ENCODE measurements around the gene C16orf74. TPM values are rescaled to one million over a fixed set of nuclear protein-coding genes. Genes with fewer than 3 reads are reported as not detected.
A peak's percentile ranks its signal among the peaks of the same experiment; 100 is the strongest.

The C16orf74 gene
- total RNA-seq, 4 donors from 2014 or later: 1.3 TPM; not detected in 3

GRCh38 chr16:85718153-85718477, 32.8 kb downstream of the C16orf74 start:
- intact Hi-C loops (cut with DNase I; ENCODE audit: low total_unique reads): loop anchor here (2.0 to 10.0 kb wide), 4 partner anchors 59 to 441 kb away; partner anchors contain the start of gene GSE1
- DNase-seq: no peak
- in situ Hi-C loops (cut with MboI; ENCODE audit: low sequenced_read_pairs in 4 of 4): loop anchor here in 1 of 4 donors (10.0 to 25.0 kb wide), 3 partner anchors 53 to 456 kb away; no protein-coding TSS in a partner anchor
- no peak overlapping the region for H3K4me3 ChIP-seq
- no peak for ATAC-seq
- H3K4me1 ChIP-seq: peaks cover 30 to 32% of the 10 kb centered on the region in 2 donors
- no peaks in the 10 kb centered on the region for H3K9me3 ChIP-seq
- no peaks in the 10 kb centered on the region for H3K36me3 ChIP-seq
- H3K27me3 ChIP-seq: no peaks in the 10 kb centered on the region
- H3K27ac ChIP-seq: peak overlapping the region in 1 of 4 donors; percentile 15
- no peak for TF ChIP-seq POLR2A (IDR thresholded peaks at IDR 0.05)
- peak in 1 of 5 experiments; percentile 21 for TF ChIP-seq CTCF (IDR thresholded peaks at IDR 0.05 in 4 of 5, conservative IDR thresholded peaks at IDR 0.05 in 1 of 5)

GRCh38 chr16:85717393-85718152, 33.3 kb downstream of the C16orf74 start:
- no peaks in the 10 kb centered on the region for H3K9me3 ChIP-seq
- H3K27me3 ChIP-seq: no peaks in the 10 kb centered on the region
- in situ Hi-C loops (cut with MboI; ENCODE audit: low sequenced_read_pairs in 4 of 4) (loop anchor here in 1 of 4 donors (10.0 to 25.0 kb wide), 3 partner anchors 53 to 455 kb away; no protein-coding TSS in a partner anchor), intact Hi-C loops (cut with DNase I; ENCODE audit: low total_unique reads) (loop anchor here (2.0 to 10.0 kb wide), 4 partner anchors 59 to 440 kb away; partner anchors contain the start of gene GSE1)
- peaks cover 26 to 29% of the 10 kb centered on the region in 2 donors for H3K4me1 ChIP-seq
- DNase-seq (peak; percentile 34 to 54), ATAC-seq (peak in 1 of 2 donors; percentile 38)
- H3K36me3 ChIP-seq: no peaks in the 10 kb centered on the region
- TF ChIP-seq CTCF (IDR thresholded peaks at IDR 0.05 in 4 of 5, conservative IDR thresholded peaks at IDR 0.05 in 1 of 5) (peak; percentile 69 to 84 (median 82)), POLR2A (IDR thresholded peaks at IDR 0.05) (no peak)
- no peak overlapping the region for H3K4me3 ChIP-seq
- H3K27ac ChIP-seq: peak overlapping the region in 1 of 4 donors; percentile 15

- H3K27ac ChIP-seq: no peak overlapping the region
- in situ Hi-C loops (cut with MboI; ENCODE audit: low sequenced_read_pairs in 4 of 4): loop anchor here in 1 of 4 donors (10.0 to 25.0 kb wide), 3 partner anchors 52 to 454 kb away; no protein-coding TSS in a partner anchor
Measured at GRCh38 chr16:85716680-85717038, 34.2 kb downstream of the C16orf74 start.

GRCh38 chr16:85716022-85716679, 34.7 kb downstream of the C16orf74 start:
- TF ChIP-seq CTCF (IDR thresholded peaks at IDR 0.05 in 4 of 5, conservative IDR thresholded peaks at IDR 0.05 in 1 of 5) (no peak), POLR2A (IDR thresholded peaks at IDR 0.05) (no peak)
- ATAC-seq: no peak
- H3K9me3 ChIP-seq: no peaks in the 10 kb centered on the region
- H3K27me3 ChIP-seq: no peaks in the 10 kb centered on the region
- in situ Hi-C loops (cut with MboI; ENCODE audit: low sequenced_read_pairs in 4 of 4): loop anchor here in 1 of 4 donors (10.0 to 25.0 kb wide), 3 partner anchors 51 to 454 kb away; no protein-coding TSS in a partner anchor
- DNase-seq: no peak
- intact Hi-C loops (cut with DNase I; ENCODE audit: low total_unique reads): loop anchor here (5.0 to 10.0 kb wide), 3 partner anchors 104 to 439 kb away; partner anchors contain the start of gene GSE1
- H3K27ac ChIP-seq: no peak overlapping the region
- H3K4me3 ChIP-seq: no peak overlapping the region
- peaks cover 12 to 14% of the 10 kb centered on the region in 2 donors for H3K4me1 ChIP-seq
- no peaks in the 10 kb centered on the region for H3K36me3 ChIP-seq

More at GRCh38 chr16:85716680-85717038, 34.2 kb downstream of the C16orf74 start:
- intact Hi-C loops (cut with DNase I; ENCODE audit: low total_unique reads): loop anchor here (5.0 to 10.0 kb wide), 3 partner anchors 104 to 439 kb away; partner anchors contain the start of gene GSE1
- no peaks in the 10 kb centered on the region for H3K27me3 ChIP-seq
- H3K4me3 ChIP-seq: no peak overlapping the region
- peaks cover 17 to 20% of the 10 kb centered on the region in 2 donors for H3K4me1 ChIP-seq
- DNase-seq (no peak), ATAC-seq (no peak)
- H3K9me3 ChIP-seq: no peaks in the 10 kb centered on the region
- no peaks in the 10 kb centered on the region for H3K36me3 ChIP-seq
- TF ChIP-seq CTCF (IDR thresholded peaks at IDR 0.05 in 4 of 5, conservative IDR thresholded peaks at IDR 0.05 in 1 of 5) (no peak), POLR2A (IDR thresholded peaks at IDR 0.05) (no peak)

All from gastrocnemius medialis (tissue), 4 donors.